ENCODE data around the gene ALG12.

The ALG12 gene

GRCh38 chr22:49910229-49911155 is 7.7 kb downstream of the ALG12 start:
- no peak for DNase-seq

GRCh38 chr22:49909476-49910205 is 8.6 kb downstream of the ALG12 start:
- no peak for DNase-seq

- no peak for DNase-seq
These were observed 10.4 kb downstream of the ALG12 start for GRCh38 chr22:49907807-49908206.

GRCh38 chr22:49906799-49907290 is 11.4 kb downstream of the ALG12 start:
- DNase-seq = no peak

- DNase-seq = no peak
These were observed 12.0 kb downstream of the ALG12 start for GRCh38 chr22:49906071-49906798.

- DNase-seq = no peak
These were observed 12.8 kb downstream of the ALG12 start for GRCh38 chr22:49905465-49905864.

GRCh38 chr22:49904040-49904369 is 14.2 kb downstream of the ALG12 start:
- no peak for DNase-seq

- no peak for DNase-seq
These were observed 14.8 kb downstream of the ALG12 start for GRCh38 chr22:49903322-49904039.

GRCh38 chr22:49901457-49901856 is 16.8 kb downstream of the ALG12 start:
- DNase-seq = no peak

GRCh38 chr22:49900441-49901230 is 17.6 kb downstream of the ALG12 start:
- DNase-seq = no peak

- no peak for DNase-seq
These were observed 18.7 kb downstream of the ALG12 start for GRCh38 chr22:49899530-49899929.

- DNase-seq = no peak
These were observed 21.1 kb downstream of the ALG12 start for GRCh38 chr22:49897015-49897684.

GRCh38 chr22:49896201-49896600 is 22.0 kb downstream of the ALG12 start:
- DNase-seq = no peak

GRCh38 chr22:49894322-49895054 is 23.8 kb downstream of the ALG12 start:
- no peak for DNase-seq

- DNase-seq = no peak
These were observed 25.2 kb downstream of the ALG12 start for GRCh38 chr22:49893025-49893424.

- DNase-seq = no peak
These were observed 25.9 kb downstream of the ALG12 start for GRCh38 chr22:49892226-49892899.

GRCh38 chr22:49889071-49889470 is 29.2 kb downstream of the ALG12 start:
- no peak for DNase-seq

- no peak for DNase-seq
These were observed 30.5 kb downstream of the ALG12 start for GRCh38 chr22:49887702-49888101.

GRCh38 chr22:49887064-49887451 is 31.2 kb downstream of the ALG12 start:
- DNase-seq = no peak

All from NCI-H226 (cell line).